Measurements from ENCODE around the gene SLC25A6.
"Not testable (repeated sequence)": the region's sequence is repeated elsewhere in the genome, so short reads cannot be mapped to it uniquely, and the experiment has no call there.

Gene SLC25A6

DNA sequence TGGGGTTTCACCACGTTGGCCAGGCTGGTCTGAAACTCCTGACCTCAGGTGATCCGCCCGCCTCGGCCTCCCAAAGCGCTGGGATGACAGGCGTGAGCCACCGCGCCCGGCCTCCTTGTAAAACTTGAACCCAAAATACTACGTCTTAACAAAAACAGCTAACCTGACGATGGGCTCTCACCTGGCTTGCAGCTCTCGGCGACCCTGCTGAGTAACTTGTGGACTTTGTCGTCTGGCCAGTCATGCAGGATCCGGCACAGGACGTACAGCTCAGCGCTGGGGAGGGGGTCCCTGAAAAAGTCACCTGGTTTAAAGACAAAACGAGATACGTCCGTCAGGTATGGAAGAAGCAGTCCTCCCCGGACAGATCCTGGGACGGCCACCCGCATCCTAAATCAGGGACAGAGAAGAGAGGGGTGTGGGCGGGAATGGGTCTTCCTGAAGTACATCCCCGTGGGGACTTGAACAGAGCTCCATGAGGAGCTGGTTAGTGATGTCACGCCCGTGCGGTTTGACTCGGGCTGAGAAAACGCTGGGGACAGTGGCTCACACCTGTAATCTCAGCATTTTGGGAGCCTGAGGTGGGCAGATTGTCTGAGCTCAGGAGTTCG is 20.7 kb upstream of the SLC25A6 start:
- DNase-seq, result no peak

GRCh38 chrX:1411326-1411725 is 19.4 kb upstream of the SLC25A6 start:
- DNase-seq, result no peak

DNA sequence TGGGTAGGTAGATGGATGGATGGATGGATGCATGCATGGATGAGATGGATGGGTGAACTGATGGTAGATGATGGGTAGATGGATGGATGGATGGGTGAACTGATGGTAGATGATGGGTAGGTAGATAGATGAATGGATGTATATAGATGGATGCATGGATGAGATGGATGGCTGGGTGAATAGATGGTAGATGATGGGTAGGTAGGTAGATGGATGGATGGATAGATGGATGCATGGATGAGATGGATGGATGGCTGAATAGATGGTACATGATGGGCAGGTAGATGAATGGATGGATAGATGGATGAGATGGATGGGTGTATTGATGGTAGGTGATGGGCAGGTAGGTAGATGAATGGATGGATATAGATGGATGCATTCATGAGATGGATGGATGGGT is 15.1 kb upstream of the SLC25A6 start:
- DNase-seq, result no peak

GRCh38 chrX:1405769-1406168 is 13.9 kb upstream of the SLC25A6 start:
- not testable (repeated sequence) for DNase-seq

GRCh38 chrX:1403867-1404266 is 12.0 kb upstream of the SLC25A6 start:
- DNase-seq, result not testable (repeated sequence)

DNA sequence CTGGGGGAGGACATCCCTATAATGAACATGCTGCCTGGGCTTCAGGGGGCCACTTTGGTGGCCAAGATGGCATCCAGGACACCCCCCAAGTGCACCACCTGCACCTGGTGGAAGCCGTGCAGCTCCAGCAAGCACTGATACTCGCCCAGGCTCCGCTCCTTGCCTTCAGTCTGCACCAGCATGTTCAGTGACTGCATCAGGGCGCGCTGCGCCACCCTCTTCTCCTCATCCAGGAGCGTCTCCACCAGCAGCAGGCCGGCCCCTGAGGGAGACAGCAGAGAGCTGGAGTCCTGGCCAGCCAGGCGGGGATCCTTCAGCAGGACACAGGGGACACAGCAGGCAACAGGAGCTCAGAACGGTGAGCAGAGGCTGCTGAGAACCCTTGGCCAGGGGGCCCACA is 11.3 kb upstream of the SLC25A6 start:
- DNase-seq, result no peak

DNA sequence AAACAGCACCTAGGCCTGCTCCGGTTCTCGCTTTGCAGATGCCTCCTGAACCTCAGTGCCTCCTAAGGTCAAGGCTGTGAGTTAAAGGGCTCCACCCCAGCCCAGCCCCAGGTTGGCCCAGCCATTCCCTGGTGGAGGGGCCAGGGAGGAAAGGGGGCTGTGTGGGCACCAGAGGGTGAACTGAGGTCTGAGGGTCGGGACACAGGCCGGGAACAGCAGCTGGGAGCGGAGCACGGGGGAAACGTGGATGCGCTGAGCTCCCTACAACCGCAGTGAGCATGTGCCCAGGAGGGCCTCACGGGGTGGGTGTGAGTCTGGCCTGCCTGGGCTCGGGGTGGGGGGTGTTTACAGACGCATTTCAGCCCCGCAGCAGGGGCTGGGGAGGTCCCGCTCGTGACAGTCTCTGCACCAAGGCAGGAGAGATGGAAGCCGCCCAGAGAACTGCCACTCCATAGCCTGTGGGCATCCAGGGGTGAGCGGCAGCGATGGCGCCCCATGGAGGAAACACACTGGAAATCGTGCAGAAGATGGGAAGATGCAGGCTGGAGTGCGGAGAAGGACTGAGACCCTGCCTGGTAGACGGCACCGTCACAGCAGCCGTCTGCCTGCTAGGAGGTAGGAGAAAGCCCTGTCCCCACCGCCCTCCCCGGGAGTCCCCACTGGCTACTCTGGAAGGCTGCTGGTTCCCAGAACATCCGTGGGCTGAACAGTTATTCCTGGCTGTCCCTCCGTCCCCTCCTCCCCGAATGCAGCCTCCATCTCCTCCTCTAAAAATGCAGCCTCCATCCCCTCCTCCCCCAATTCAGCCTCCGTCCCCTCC is 9.9 kb upstream of the SLC25A6 start:
- no peak for DNase-seq

DNA sequence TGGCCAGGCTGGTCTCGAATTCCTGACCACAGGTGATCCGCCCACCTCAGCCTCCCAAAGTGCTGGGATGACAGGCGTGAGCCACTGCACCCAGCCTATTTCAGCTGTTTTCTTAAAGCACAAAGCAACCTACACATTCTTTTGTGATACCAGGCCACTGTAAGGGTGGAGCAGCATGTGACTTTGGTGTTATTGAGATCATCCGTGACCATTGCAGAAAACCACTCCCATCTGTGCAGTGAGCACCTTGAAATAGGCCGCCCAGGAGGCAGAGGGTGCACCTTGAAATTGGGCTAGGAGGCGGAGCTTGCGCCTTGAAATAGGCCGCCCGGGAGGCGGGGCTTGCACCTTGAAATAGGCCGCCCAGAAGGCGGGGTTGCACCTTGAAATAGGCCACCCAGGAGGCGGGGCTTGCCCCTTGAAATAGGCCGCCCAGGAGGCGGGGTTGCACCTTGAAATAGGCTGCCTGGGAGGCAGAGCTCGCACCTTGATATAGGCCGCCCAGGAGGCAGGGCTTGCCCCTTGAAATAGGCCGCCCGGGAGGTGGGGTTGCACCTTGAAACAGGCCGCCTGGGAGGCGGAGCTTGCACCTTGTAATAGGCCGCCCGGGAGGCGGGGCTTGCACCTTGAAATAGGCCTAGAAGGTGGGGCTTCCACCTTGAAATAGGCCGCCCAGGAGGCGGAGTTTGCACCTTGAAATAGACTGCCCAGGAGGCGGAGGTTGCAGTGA is 9.0 kb upstream of the SLC25A6 start:
- DNase-seq, result no peak

- no peak for DNase-seq
These were observed 8.1 kb upstream of the SLC25A6 start for GRCh38 chrX:1400049-1400448.

GRCh38 chrX:1398431-1399340 is 6.8 kb upstream of the SLC25A6 start:
- no peak for DNase-seq

- DNase-seq, result no peak
These were observed 5.7 kb upstream of the SLC25A6 start for GRCh38 chrX:1397441-1398270.

DNA sequence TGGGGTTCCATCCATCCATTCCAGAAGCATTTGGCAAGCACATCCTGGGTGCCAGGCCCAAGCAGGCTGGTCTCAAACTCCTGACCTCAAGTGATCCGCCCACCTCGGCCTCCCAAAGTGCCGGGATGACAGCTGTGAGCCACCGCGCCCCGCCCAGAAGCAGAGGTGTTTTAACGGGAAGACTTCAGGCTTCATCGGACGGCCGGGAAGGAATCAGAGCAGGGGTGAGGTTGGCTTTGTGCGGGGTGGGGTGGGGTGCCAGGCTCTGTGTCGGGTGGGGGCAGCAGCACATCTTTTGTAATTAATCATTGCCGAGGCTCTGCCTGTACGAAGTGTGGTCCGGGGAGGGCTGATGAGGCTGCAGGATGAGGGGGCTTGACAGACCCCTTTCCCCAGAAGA is 5.1 kb upstream of the SLC25A6 start:
- no peak for DNase-seq

- DNase-seq, result no peak
These were observed 3.8 kb upstream of the SLC25A6 start for GRCh38 chrX:1395646-1396216.

DNA sequence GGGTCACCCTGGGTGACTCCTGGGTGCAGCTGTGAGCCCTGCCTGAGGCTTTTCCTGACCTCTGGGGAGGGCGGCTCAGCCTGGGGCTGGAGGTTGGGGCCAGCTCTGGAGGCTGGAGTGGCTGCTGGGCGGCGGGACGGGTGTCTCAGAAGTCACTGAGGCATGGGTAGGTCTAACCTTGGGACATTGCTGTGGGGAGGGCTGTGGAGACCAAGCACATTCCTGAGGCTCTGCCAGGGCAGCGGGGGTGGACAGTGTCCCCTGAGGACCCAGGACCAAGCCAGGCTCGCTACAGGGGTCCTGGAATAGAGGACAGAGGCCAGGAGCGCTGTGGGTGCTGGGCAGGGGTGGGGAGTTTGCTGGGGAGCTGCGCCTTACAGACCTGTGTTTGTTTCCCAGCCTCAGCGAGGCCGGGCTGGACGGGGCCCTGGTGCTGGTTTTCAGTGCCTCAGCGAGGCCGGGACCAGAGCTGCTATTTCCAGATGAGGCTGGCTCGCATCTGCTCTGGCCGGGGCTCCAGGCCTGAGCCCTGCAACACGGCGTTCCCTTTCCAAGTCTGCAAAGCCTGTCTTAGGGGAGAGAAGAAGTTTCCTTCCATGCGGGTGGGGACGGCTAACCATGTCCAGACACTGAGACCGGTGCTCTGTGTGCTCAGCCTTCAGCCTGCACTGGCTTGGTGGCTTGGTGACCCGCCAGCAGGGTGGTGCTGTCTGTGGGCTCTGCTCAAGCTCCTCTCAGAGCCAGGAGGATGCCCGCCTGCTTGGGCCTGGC is 3.0 kb upstream of the SLC25A6 start:
- DNase-seq, result no peak

DNA sequence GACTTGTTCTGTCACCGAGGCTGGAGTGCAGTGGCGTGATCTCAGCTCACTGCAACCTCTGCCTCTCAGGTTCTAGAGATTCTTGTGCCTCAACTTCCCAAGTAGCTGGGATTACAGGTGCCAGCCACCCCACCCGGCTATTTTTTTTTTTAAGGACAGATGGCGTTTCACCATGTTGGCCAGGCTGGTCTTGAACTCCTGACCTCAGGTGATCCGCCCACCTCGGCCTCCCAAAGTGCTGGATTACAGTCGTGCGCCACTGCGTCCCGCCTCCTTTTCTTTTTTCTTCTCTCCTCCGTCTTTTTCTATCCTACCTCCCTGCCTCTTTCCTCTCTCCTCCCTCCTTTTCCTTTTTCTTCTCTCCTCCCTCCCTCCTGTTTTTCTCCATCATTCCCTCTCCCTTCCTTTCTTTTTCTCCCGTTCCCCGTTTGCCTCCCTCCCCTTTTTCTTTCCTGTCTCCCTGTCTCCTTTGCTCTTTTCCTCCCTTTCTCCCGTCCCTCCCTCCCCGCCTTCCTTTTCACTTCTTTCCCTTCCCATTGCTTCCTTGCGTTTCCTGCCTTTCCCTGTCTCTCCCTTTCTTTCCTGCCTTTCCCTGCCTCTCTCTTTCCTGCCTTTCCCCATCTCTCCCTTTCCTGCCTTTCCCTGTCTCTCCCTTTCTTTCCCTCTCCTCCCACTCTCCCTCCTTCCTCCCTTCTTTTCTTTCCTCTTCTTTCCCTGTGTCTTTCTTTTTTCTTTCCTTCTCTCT is 2.1 kb upstream of the SLC25A6 start:
- no peak for DNase-seq

DNA sequence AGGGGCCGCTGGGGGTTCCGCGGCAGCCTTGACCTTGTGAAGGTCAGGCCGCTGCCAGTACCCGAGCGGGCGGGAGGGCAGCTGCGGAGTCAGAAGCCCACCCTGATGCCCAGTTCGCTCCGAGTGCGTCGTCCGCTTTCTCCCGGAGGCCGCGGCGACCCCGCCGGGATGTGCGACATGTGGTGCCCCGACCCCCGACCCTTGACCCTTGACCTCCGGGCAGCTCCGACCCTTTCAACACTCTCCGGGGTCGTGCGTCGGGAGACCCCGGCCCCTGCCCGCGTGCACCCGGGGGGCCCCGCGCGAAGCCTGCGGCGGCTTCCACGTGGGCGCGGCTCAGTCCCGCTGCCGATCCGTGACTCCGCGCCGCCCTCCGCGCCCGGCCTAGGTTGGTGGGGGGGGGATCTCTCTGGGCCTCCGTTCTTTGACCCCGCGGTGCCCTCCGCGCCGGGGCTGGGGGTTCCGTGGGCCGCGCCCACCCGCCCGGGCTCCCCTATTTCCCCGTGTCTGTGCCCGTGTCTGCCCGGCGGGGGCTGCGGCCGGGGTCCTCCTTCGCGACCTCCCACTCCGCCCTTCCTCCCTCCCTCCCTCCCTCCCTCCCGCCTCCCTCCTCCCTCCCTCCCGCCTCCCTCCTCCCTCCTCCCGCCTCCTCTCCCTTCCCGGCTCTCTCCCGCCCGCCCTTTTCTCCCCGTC is 609 bp upstream of the SLC25A6 start:
- no peak for DNase-seq

DNA sequence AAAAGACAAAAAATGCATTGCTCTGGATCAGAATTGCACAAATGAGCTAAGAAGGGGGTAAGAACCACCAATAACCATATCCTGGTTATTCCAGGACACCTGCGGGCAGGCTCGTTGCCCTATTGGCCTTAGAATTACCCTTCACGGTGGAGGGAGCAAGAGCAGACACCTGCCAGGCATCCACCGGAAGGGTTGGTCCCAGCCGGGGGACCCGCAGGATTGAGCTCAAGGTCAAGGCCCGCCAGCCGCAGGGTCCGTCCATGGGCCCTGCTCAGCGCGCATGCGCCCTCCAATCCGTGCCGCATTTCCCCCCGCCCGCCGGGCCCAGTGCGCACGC is 575 bp downstream of the SLC25A6 start:
- DNase-seq, result no peak

- no peak for DNase-seq
These were observed 1.1 kb downstream of the SLC25A6 start for GRCh38 chrX:1390621-1391369.

DNA sequence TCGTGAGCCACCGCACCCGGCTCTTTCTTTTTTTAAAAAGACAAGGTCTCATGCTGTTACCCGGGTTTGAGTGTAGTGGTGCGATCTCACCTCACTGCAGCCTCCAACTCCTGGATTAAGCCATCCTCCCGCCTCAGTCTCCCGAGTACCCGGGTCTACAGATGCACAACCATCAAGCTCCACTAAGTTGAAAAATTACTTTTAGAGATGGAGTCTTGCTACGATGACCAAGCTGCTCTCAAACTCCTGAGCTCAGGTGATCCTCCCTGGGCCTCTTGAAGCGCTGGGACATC is 2.0 kb downstream of the SLC25A6 start:
- no peak for DNase-seq

All from GF-D8 (cell line).